Pons (tissue), 1 donor: ENCODE results near the gene SLC4A8.

Experiments used
- DNase-seq: peaks from one replicate; pipeline ENCODE4 v3.0.0-alpha.2; 2016; ENCODE audit warnings: low spot score

The SLC4A8 gene

GRCh38 chr12:51424662-51425539 lies at the start of gene SLC4A8:
TSS of gene SLC4A8 (plus strand) at chr12:51424831. CDS start at chr12:51424988, 157 bp downstream.
- DNase-seq, result peak; percentile 95

GRCh38 chr12:51374856-51375255 lies 49.8 kb upstream of the SLC4A8 start:
- DNase-seq, result no peak

GRCh38 chr12:51377099-51377984 lies 47.3 kb upstream of the SLC4A8 start:
- DNase-seq, result no peak

- DNase-seq, result no peak
Measured at GRCh38 chr12:51378749-51379148, 45.9 kb upstream of the SLC4A8 start.

GRCh38 chr12:51379571-51379970 lies 45.1 kb upstream of the SLC4A8 start:
- no peak for DNase-seq

GRCh38 chr12:51381226-51382079 lies 43.2 kb upstream of the SLC4A8 start:
- no peak for DNase-seq

- DNase-seq, result no peak
Measured at GRCh38 chr12:51382173-51382572, 42.5 kb upstream of the SLC4A8 start.

GRCh38 chr12:51383269-51383905 lies 41.2 kb upstream of the SLC4A8 start:
- no peak for DNase-seq

- no peak for DNase-seq
Measured at GRCh38 chr12:51386351-51386750, 38.3 kb upstream of the SLC4A8 start.

GRCh38 chr12:51388069-51388799 lies 36.4 kb upstream of the SLC4A8 start:
- peak; percentile 64 for DNase-seq

- peak; percentile 96 for DNase-seq
Measured at GRCh38 chr12:51388846-51389245, 35.8 kb upstream of the SLC4A8 start.

GRCh38 chr12:51389302-51389999 lies 35.2 kb upstream of the SLC4A8 start:
- DNase-seq, result peak; percentile 58

- no peak for DNase-seq
Measured at GRCh38 chr12:51390457-51390856, 34.2 kb upstream of the SLC4A8 start.

- peak; percentile 76 for DNase-seq
Measured at GRCh38 chr12:51390891-51391282, 33.7 kb upstream of the SLC4A8 start.

GRCh38 chr12:51391283-51392123 lies 33.1 kb upstream of the SLC4A8 start, which contains the start of gene GALNT6:
TSS of gene GALNT6 (minus strand) at chr12:51391406. CDS start at chr12:51379781, 11,625 bp downstream.
- DNase-seq, result no peak

- no peak for DNase-seq
Measured at GRCh38 chr12:51392556-51393237, 31.9 kb upstream of the SLC4A8 start.

GRCh38 chr12:51393676-51394545 lies 30.7 kb upstream of the SLC4A8 start:
- DNase-seq, result no peak
